Neural progenitor cell (in vitro differentiated cells): ENCODE data around the gene SLX4IP. TPM values are rescaled to one million over a fixed set of nuclear protein-coding genes. Genes with fewer than 3 reads are reported as not detected.

ENCODE experiments used
- DNase-seq: peaks from one replicate; pipeline ENCODE4 v3.0.0-alpha.2; 2016; ENCODE audit warnings: low spot score
- H2AFZ ChIP-seq: fragments of 200-600 bp; sonication (generic); replicated peaks from 2 replicates; pipeline ENCODE4 v1.6.1; 2016; ENCODE audit warnings: antibody characterized with exemption
- H3F3A ChIP-seq: fragments of 200-600 bp; sonication (generic); 2 replicates; pipeline ENCODE4 v1.6.1; 2016; ENCODE audit warnings: antibody characterized with exemption, low read depth
- H3K27ac ChIP-seq: fragments of 200-600 bp; sonication (generic); 2 replicates; pipeline ENCODE4 v1.5.1; 2016; ENCODE audit warnings: mild to moderate bottlenecking
- H3K27me3 ChIP-seq: fragments of 200-600 bp; sonication (generic); 2 replicates; pipeline ENCODE4 v1.6.1; 2016; ENCODE audit warnings: mild to moderate bottlenecking, moderate library complexity
- H3K36me3 ChIP-seq: fragments of 200-600 bp; sonication (generic); 2 replicates; pipeline ENCODE4 v1.5.1; 2016
- H3K4me1 ChIP-seq: fragments of 200-600 bp; sonication (generic); 2 replicates; pipeline ENCODE4 v1.6.1; 2016; ENCODE audit warnings: mixed run types
- H3K4me2 ChIP-seq: fragments of 200-600 bp; sonication (generic); 2 replicates; pipeline ENCODE4 v1.6.1; 2016
- H3K4me3 ChIP-seq: fragments of 200-600 bp; sonication (generic); 2 replicates; pipeline ENCODE4 v1.5.1; 2016
- H3K79me2 ChIP-seq: fragments of 200-600 bp; sonication (generic); 2 replicates; pipeline ENCODE4 v1.6.1; 2016; ENCODE audit warnings: low read depth
- H3K9ac ChIP-seq: fragments of 200-600 bp; sonication (generic); 2 replicates; pipeline ENCODE4 v1.6.1; 2016
- H3K9me3 ChIP-seq: fragments of 200-600 bp; sonication (generic); 2 replicates; pipeline ENCODE4 v1.5.1; 2016; ENCODE audit warnings: low read depth
- H4K20me1 ChIP-seq: fragments of 200-600 bp; sonication (generic); 2 replicates; pipeline ENCODE4 v1.6.1; 2016; ENCODE audit warnings: low read depth
- H3K27ac Mint-ChIP-seq: 3 replicates; pipeline ENCODE4 v1.8.0; 2021; ENCODE audit warnings: mixed read lengths
- H3K27me3 Mint-ChIP-seq: 2 replicates; pipeline ENCODE4 v1.8.0; 2022; ENCODE audit warnings: low read depth, mild to moderate bottlenecking, inconsistent platforms, moderate library complexity, mixed read lengths; ENCODE audit not compliant: insufficient read depth
- H3K36me3 Mint-ChIP-seq: 3 replicates; pipeline ENCODE4 v1.8.0; 2021; ENCODE audit warnings: mixed read lengths
- H3K4me1 Mint-ChIP-seq: 3 replicates; pipeline ENCODE4 v1.8.0; 2021; ENCODE audit warnings: mixed read lengths
- H3K4me3 Mint-ChIP-seq: 3 replicates; pipeline ENCODE4 v1.8.0; 2021; ENCODE audit warnings: mild to moderate bottlenecking, moderate library complexity, mixed read lengths
- H3K9me3 Mint-ChIP-seq: 3 replicates; pipeline ENCODE4 v1.8.0; 2020; ENCODE audit warnings: mixed read lengths
- EZH2 ChIP-seq: fragments of 200-600 bp; sonication (generic); IDR thresholded peaks from 2 replicates; pipeline ENCODE4 v1.6.1; 2017; ENCODE audit warnings: antibody characterized with exemption, mild to moderate bottlenecking, moderate library complexity
- EZH2phosphoT487 ChIP-seq: fragments of 200-600 bp; sonication (generic); IDR thresholded peaks from 2 replicates; pipeline ENCODE4 v1.6.1; 2017; ENCODE audit warnings: antibody characterized with exemption
- total RNA-seq: library from RNA; depleted of rRNA; stranded (reverse); fragments of >200 nt; gene quantifications from 2 replicates; pipeline ENCODE4 v1.2.3, GENCODE V29; 2015; ENCODE audit warnings: low replicate concordance
- TF ChIP-seq, protein P1 (sequence below): fragments of 200-600 bp; sonication (generic); IDR thresholded peaks from 2 replicates; pipeline ENCODE4 v1.5.1; 2017; ENCODE audit warnings: antibody characterized with exemption, mild to moderate bottlenecking

Gene SLX4IP
- total RNA-seq, 1 donor from 2014 or later: 9.5 TPM

DNA sequence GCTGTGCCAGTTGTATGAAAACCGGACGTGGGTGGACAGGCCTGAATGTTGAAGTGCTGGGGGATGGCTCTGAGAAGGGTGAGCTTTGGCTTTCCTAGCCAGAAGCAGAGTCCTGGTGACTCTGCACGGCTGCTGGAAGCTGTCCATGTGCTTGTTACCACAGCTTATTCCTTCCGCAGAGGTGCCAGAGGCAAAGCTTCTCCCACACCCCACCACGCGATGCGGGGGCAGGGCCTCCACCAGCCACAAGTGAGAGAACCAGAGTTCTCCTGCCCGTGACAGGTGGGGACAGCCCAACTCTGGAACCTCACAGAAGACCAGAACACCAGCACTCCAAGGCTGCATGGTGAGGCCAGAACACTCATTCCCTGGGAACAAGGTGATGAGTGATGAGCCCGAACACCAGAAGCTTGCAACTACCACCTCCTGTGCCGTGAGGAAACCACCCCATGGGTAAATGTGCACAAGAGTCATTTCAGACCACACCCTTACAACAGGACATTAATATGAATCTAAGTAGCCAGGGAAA lies 202.0 kb downstream of the SLX4IP start:
- Histone ChIP-seq H3F3A (peaks cover 80% of the 10 kb centered on the region), H3K4me3 (no peak overlapping the region), H3K79me2 (peaks cover 23% of the 10 kb centered on the region), H3K9me3 (no peaks in the 10 kb centered on the region), H3K9ac (no peak overlapping the region), H2AFZ (no peak overlapping the region), H3K27me3 (no peaks in the 10 kb centered on the region), H4K20me1 (peaks cover 53% of the 10 kb centered on the region), H3K4me2 (peak overlapping the region; percentile 49), H3K4me1 (peaks cover 91% of the 10 kb centered on the region), H3K36me3 (peaks cover 7% of the 10 kb centered on the region), H3K27ac (peak overlapping the region; percentile 88)
- Mint-ChIP-seq H3K27ac (peak overlapping the region; percentile 91), H3K4me1 (peaks cover 97% of the 10 kb centered on the region), H3K9me3 (no peaks in the 10 kb centered on the region), H3K4me3 (peak overlapping the region; percentile 71), H3K36me3 (peaks cover 33% of the 10 kb centered on the region), H3K27me3 (peaks cover 8% of the 10 kb centered on the region)
- TF ChIP-seq, protein P1, sequence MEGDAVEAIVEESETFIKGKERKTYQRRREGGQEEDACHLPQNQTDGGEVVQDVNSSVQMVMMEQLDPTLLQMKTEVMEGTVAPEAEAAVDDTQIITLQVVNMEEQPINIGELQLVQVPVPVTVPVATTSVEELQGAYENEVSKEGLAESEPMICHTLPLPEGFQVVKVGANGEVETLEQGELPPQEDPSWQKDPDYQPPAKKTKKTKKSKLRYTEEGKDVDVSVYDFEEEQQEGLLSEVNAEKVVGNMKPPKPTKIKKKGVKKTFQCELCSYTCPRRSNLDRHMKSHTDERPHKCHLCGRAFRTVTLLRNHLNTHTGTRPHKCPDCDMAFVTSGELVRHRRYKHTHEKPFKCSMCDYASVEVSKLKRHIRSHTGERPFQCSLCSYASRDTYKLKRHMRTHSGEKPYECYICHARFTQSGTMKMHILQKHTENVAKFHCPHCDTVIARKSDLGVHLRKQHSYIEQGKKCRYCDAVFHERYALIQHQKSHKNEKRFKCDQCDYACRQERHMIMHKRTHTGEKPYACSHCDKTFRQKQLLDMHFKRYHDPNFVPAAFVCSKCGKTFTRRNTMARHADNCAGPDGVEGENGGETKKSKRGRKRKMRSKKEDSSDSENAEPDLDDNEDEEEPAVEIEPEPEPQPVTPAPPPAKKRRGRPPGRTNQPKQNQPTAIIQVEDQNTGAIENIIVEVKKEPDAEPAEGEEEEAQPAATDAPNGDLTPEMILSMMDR: no peak
- no peak for TF ChIP-seq EZH2phosphoT487
- TF ChIP-seq EZH2: no peak
- no peak for DNase-seq

DNA sequence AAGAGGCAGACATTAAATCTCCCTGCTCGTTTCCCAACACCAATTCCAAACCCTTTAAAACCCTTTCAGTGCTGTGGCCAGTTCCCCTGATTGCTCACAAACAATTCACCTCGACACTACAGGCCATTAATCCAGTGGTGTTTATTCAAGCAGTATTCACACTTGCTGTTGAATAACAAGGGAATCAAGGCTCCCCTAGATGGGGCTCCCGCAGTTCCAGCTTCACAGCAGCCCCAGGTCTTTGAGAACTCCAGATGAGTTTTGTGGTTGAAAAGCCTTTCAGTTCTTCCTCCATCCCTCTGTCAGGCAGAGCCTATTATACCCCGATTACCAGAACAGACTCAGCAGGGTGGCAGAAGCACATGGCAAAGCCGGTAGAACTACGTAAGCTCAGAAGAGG lies 202.5 kb downstream of the SLX4IP start:
- H3K27ac ChIP-seq: peak overlapping the region; percentile 88
- no peak overlapping the region for H3K9ac ChIP-seq
- no peak overlapping the region for H3K4me3 ChIP-seq
- peak; percentile 92 for DNase-seq
- no peak overlapping the region for H2AFZ ChIP-seq
- H3K9me3 ChIP-seq: no peaks in the 10 kb centered on the region
- Mint-ChIP-seq H3K27me3 (peaks cover 8% of the 10 kb centered on the region), H3K9me3 (no peaks in the 10 kb centered on the region), H3K36me3 (peaks cover 37% of the 10 kb centered on the region), H3K4me1 (peaks cover 96% of the 10 kb centered on the region), H3K27ac (peak overlapping the region; percentile 91), H3K4me3 (peak overlapping the region; percentile 71)
- TF ChIP-seq EZH2phosphoT487 (peak; percentile 79), EZH2 (no peak)
- H3K36me3 ChIP-seq: peaks cover 7% of the 10 kb centered on the region
- H3K79me2 ChIP-seq: peaks cover 23% of the 10 kb centered on the region
- peaks cover 80% of the 10 kb centered on the region for H3F3A ChIP-seq
- H3K27me3 ChIP-seq: no peaks in the 10 kb centered on the region
- H4K20me1 ChIP-seq: peaks cover 58% of the 10 kb centered on the region
- peaks cover 87% of the 10 kb centered on the region for H3K4me1 ChIP-seq
- H3K4me2 ChIP-seq: peak overlapping the region; percentile 49

DNA sequence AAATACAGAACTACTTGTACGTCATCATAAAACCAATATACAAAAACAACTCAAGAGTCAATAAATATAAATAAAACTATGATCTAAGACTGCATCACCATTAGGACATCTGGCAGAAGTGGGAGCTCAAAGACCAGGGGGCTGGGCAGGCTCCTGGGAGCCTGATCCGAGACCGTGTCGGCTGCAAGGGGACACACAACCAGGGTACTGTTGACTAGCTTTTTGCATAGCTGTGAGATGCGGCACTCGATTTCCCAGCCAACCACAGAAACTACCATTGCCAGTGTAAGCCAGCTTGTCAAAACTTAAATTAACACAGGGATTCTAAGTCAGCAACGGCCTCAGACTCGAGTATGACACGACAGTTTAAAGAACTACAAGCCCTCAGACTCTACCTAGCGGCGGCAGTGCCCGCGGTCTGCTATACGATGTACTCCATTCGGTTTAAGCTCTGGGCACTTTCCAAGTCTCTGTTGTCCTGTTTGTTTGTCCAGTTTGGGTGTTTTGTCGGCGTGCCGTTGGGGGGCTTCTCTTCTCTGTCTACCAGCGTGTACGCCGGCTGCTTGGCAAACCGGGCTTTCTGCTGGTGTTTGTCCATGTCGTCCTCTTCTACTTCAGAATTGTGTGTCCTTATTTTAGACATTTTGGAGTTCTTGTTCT lies 204.1 kb downstream of the SLX4IP start:
- peaks cover 70% of the 10 kb centered on the region for H3K4me1 ChIP-seq
- H3K36me3 ChIP-seq: peaks cover 11% of the 10 kb centered on the region
- no peaks in the 10 kb centered on the region for H3K9me3 ChIP-seq
- Mint-ChIP-seq H3K9me3 (no peaks in the 10 kb centered on the region), H3K36me3 (peaks cover 50% of the 10 kb centered on the region), H3K4me1 (peaks cover 94% of the 10 kb centered on the region), H3K27me3 (peaks cover 5% of the 10 kb centered on the region), H3K27ac (peak overlapping the region; percentile 84), H3K4me3 (peak overlapping the region; percentile 61)
- peaks cover 23% of the 10 kb centered on the region for H3K79me2 ChIP-seq
- H3K4me2 ChIP-seq: peak overlapping the region; percentile 44
- no peak overlapping the region for H2AFZ ChIP-seq
- H3K4me3 ChIP-seq: peak overlapping the region; percentile 4
- H4K20me1 ChIP-seq: peaks cover 75% of the 10 kb centered on the region
- peak overlapping the region; percentile 86 for H3K27ac ChIP-seq
- no peak overlapping the region for H3K9ac ChIP-seq
- TF ChIP-seq, protein P1: no peak
- no peak for TF ChIP-seq EZH2phosphoT487
- TF ChIP-seq EZH2: no peak
- H3F3A ChIP-seq: peaks cover 78% of the 10 kb centered on the region
- DNase-seq: peak; percentile 51
- H3K27me3 ChIP-seq: no peaks in the 10 kb centered on the region
